Activated T-cell treated with anti-CD3 and anti-CD28 coated beads, Interleukin-2, amount 50 U/mL, for 72 hours (primary cell): ENCODE data around the gene SPON1. TPM values are rescaled to one million over a fixed set of nuclear protein-coding genes. Genes with fewer than 3 reads are reported as not detected.

Experiments used
- ATAC-seq, 2 donors: fragments of 150-1000 bp; cut with Tn5 transposase; replicated peaks in 1 of 2; 2 replicates each; pipeline ENCODE4 v1.10.0; 2021; ENCODE audit warnings: moderate library complexity in 2 of 2, mild to moderate bottlenecking in 1 of 2
- DNase-seq, 2 donors: peaks; one replicate each; pipeline ENCODE4 v3.0.0; 2021 to 2022; ENCODE audit warnings: mixed read lengths in 1 of 2
- H3K27ac Mint-ChIP-seq: one replicate; pipeline ENCODE4 v1.8.0; 2022; ENCODE audit warnings: mild to moderate bottlenecking, moderate library complexity, mixed read lengths
- H3K27me3 Mint-ChIP-seq: one replicate; pipeline ENCODE4 v1.8.0; 2022; ENCODE audit warnings: low read depth, mixed read lengths
- H3K36me3 Mint-ChIP-seq, 2 donors: one replicate each; pipeline ENCODE4 v1.8.0; 2022; ENCODE audit warnings: mixed read lengths in 2 of 2, mild to moderate bottlenecking in 1 of 2; ENCODE audit not compliant: insufficient read depth in 2 of 2
- H3K4me1 Mint-ChIP-seq: one replicate; pipeline ENCODE4 v1.8.0; 2022; ENCODE audit warnings: low read depth, mixed read lengths
- H3K4me3 Mint-ChIP-seq, 2 donors: one replicate each; pipeline ENCODE4 v1.8.0; 2022; ENCODE audit warnings: mild to moderate bottlenecking in 2 of 2, mixed read lengths in 2 of 2, moderate library complexity in 2 of 2
- H3K9me3 Mint-ChIP-seq, 2 donors: one replicate each; pipeline ENCODE4 v1.8.0; 2022; ENCODE audit warnings: mixed read lengths in 2 of 2
- total RNA-seq, 2 donors: library from RNA; stranded (reverse); gene quantifications; one replicate each; pipeline ENCODE4 v1.2.3, GENCODE V29; 2022

Gene SPON1
- total RNA-seq, 2 donors from 2014 or later = 0.12 to 0.16 TPM

- Mint-ChIP-seq H3K4me3 (no peak overlapping the region), H3K9me3 (no peaks in the 10 kb centered on the region), H3K4me1 (no peaks in the 10 kb centered on the region), H3K36me3 (no peaks in the 10 kb centered on the region), H3K27me3 (no peaks in the 10 kb centered on the region), H3K27ac (no peak overlapping the region)
- DNase-seq = no peak
- no peak for ATAC-seq
Measured at GRCh38 chr11:14230407-14230806, 267.9 kb downstream of the SPON1 start.

- Mint-ChIP-seq H3K4me1 (no peaks in the 10 kb centered on the region), H3K27me3 (no peaks in the 10 kb centered on the region), H3K9me3 (no peaks in the 10 kb centered on the region), H3K36me3 (no peaks in the 10 kb centered on the region), H3K27ac (no peak overlapping the region), H3K4me3 (no peak overlapping the region)
- DNase-seq (no peak), ATAC-seq (no peak)
Measured at GRCh38 chr11:14232652-14233051, 270.1 kb downstream of the SPON1 start.

GRCh38 chr11:14234446-14234845 is 271.9 kb downstream of the SPON1 start:
- Mint-ChIP-seq H3K27ac (no peak overlapping the region), H3K4me1 (no peaks in the 10 kb centered on the region), H3K9me3 (no peaks in the 10 kb centered on the region), H3K27me3 (no peaks in the 10 kb centered on the region), H3K4me3 (no peak overlapping the region), H3K36me3 (no peaks in the 10 kb centered on the region)
- ATAC-seq = no peak
- DNase-seq = no peak

DNA sequence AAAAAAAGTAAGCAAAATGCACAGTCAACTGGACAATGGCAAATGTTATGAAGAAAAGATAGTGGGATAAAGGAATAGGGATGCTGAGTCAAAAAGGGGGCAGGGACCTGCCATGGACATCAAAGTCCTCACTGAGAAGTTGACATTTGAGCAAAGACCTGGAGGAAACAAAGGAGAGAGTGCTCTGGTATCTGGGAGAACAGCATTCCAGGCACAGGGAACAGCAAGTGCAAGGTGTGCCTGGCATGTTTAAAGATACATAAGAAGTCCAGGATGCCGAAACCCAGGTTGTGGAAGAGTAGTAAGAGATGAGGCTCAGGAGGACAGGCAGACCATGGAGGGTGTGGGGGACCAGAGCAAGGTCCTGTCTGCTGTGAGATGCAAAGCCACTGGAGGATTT is 273.2 kb downstream of the SPON1 start:
- no peaks in the 10 kb centered on the region for H3K9me3 Mint-ChIP-seq
- ATAC-seq = no peak
- no peak overlapping the region for H3K4me3 Mint-ChIP-seq
- H3K4me1 Mint-ChIP-seq = no peaks in the 10 kb centered on the region
- DNase-seq = no peak
- H3K36me3 Mint-ChIP-seq = no peaks in the 10 kb centered on the region
- H3K27ac Mint-ChIP-seq = no peak overlapping the region
- H3K27me3 Mint-ChIP-seq = no peaks in the 10 kb centered on the region

DNA sequence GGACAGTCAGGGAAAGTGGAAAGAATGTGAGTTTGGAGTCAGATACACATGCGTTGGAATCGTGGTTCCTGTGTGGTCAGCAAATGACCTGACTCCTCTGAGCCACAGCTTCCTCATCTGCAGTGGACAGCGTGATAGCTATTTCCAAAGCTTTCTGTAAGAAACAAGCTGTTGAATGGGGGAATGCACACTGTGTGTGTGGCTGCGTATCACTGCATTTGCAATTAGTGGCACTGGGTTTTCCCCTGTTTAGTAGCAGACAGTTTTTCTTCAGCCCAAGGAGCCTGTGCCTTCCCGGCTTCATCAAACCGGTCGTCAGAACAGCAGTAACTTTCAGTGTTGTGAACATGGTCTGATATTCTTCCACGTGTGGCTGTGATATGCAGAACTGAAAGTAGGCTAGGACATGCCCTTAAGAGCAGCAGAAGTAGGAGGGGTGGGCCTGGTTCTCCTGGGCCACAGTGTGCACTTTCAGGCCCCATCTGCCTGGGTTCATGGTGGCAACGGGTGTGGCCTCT is 275.0 kb downstream of the SPON1 start:
- no peaks in the 10 kb centered on the region for H3K36me3 Mint-ChIP-seq
- no peak overlapping the region for H3K27ac Mint-ChIP-seq
- ATAC-seq (no peak), DNase-seq (no peak)
- H3K9me3 Mint-ChIP-seq = no peaks in the 10 kb centered on the region
- no peak overlapping the region for H3K4me3 Mint-ChIP-seq
- no peaks in the 10 kb centered on the region for H3K4me1 Mint-ChIP-seq
- H3K27me3 Mint-ChIP-seq = no peaks in the 10 kb centered on the region

DNA sequence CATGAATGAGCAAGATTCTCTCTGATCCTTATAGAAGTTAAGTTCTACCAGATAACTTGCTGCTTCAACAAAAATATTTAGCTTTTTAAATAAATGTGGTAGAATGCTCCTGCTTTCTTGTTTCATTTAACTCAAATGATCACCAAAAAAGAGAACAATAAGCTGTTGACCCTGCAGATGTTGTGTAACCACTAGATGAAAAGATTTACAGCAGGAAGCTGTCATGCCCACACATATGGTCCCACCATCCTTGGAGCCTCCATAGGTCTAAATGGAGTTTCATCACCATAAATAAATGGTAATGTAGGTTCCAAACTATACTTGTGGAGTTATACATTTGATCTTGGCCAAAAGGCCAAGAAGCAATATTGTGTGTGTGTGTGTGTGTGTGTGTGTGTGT is 277.7 kb downstream of the SPON1 start:
- H3K9me3 Mint-ChIP-seq = no peaks in the 10 kb centered on the region
- H3K27me3 Mint-ChIP-seq = no peaks in the 10 kb centered on the region
- no peak overlapping the region for H3K4me3 Mint-ChIP-seq
- no peak overlapping the region for H3K27ac Mint-ChIP-seq
- H3K36me3 Mint-ChIP-seq = no peaks in the 10 kb centered on the region
- H3K4me1 Mint-ChIP-seq = no peaks in the 10 kb centered on the region
- no peak for ATAC-seq
- DNase-seq = no peak

DNA sequence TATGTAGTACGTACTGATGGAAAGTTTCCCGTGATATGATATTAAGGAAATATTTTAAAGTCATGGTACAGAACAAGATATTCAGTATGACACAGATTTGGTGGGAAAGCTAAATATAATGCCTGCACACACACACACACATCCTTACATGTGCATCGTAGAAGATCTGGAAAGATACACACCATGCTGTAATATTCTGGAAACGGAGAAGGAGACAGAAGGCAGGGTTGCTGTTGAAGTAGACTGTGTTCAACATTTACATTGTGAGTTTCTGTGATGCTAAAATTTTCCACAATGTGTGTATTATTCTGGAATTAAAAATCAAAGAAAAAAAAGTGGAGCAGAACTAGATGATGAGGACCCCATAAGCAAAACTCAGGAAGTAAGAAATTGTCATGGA is 278.4 kb downstream of the SPON1 start:
- H3K4me3 Mint-ChIP-seq = no peak overlapping the region
- H3K27ac Mint-ChIP-seq = no peak overlapping the region
- H3K4me1 Mint-ChIP-seq = no peaks in the 10 kb centered on the region
- no peaks in the 10 kb centered on the region for H3K27me3 Mint-ChIP-seq
- no peaks in the 10 kb centered on the region for H3K9me3 Mint-ChIP-seq
- H3K36me3 Mint-ChIP-seq = no peaks in the 10 kb centered on the region
- no peak for ATAC-seq
- no peak for DNase-seq

- no peak overlapping the region for H3K27ac Mint-ChIP-seq
- H3K4me1 Mint-ChIP-seq = no peaks in the 10 kb centered on the region
- no peak overlapping the region for H3K4me3 Mint-ChIP-seq
- no peak for ATAC-seq
- DNase-seq = no peak
- no peaks in the 10 kb centered on the region for H3K36me3 Mint-ChIP-seq
- H3K27me3 Mint-ChIP-seq = no peaks in the 10 kb centered on the region
- H3K9me3 Mint-ChIP-seq = no peaks in the 10 kb centered on the region
Measured at GRCh38 chr11:14242187-14242586, 279.7 kb downstream of the SPON1 start.

GRCh38 chr11:14242733-14243132 is 280.2 kb downstream of the SPON1 start:
- Mint-ChIP-seq H3K36me3 (no peaks in the 10 kb centered on the region), H3K27ac (no peak overlapping the region), H3K4me1 (no peaks in the 10 kb centered on the region), H3K9me3 (no peaks in the 10 kb centered on the region), H3K27me3 (peaks cover 5% of the 10 kb centered on the region), H3K4me3 (no peak overlapping the region)
- DNase-seq (no peak), ATAC-seq (no peak)

- Mint-ChIP-seq H3K36me3 (no peaks in the 10 kb centered on the region), H3K4me3 (no peak overlapping the region), H3K27me3 (peaks cover 9% of the 10 kb centered on the region), H3K4me1 (peaks cover 9% of the 10 kb centered on the region), H3K27ac (no peak overlapping the region), H3K9me3 (no peaks in the 10 kb centered on the region)
- ATAC-seq = no peak
- no peak for DNase-seq
Measured at GRCh38 chr11:14244926-14245325, 282.4 kb downstream of the SPON1 start.

- no peak for DNase-seq
- ATAC-seq = no peak
- H3K4me1 Mint-ChIP-seq = peaks cover 9% of the 10 kb centered on the region
- peaks cover 9% of the 10 kb centered on the region for H3K27me3 Mint-ChIP-seq
- no peak overlapping the region for H3K27ac Mint-ChIP-seq
- H3K4me3 Mint-ChIP-seq = no peak overlapping the region
- H3K36me3 Mint-ChIP-seq = no peaks in the 10 kb centered on the region
- H3K9me3 Mint-ChIP-seq = no peaks in the 10 kb centered on the region
Measured at GRCh38 chr11:14245444-14245843, 282.9 kb downstream of the SPON1 start.

DNA sequence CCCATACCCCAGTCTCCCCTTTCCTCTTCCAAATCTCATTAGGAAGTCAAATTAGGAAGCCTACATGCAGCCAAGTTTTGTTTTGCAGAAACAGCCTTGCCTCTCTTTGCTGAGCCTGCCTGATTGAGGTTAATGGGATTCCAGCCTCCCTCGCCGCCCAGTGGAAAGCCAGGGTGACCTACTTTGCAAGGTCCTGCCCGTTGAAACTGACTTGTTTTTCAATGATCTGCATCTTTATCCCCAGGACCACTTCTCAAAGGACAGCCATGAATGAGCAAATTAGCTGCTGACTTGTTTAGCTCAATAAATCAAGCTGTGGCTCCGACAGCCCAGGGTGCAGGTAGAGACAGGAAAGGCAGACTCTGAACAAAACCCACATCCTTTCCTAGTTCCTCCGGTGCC is 286.1 kb downstream of the SPON1 start:
- no peaks in the 10 kb centered on the region for H3K9me3 Mint-ChIP-seq
- H3K36me3 Mint-ChIP-seq = no peaks in the 10 kb centered on the region
- H3K4me1 Mint-ChIP-seq = peaks cover 9% of the 10 kb centered on the region
- H3K4me3 Mint-ChIP-seq = peak overlapping the region in 1 of 2 donors; percentile 54
- H3K27me3 Mint-ChIP-seq = peaks cover 9% of the 10 kb centered on the region
- no peak for DNase-seq
- H3K27ac Mint-ChIP-seq = no peak overlapping the region
- no peak for ATAC-seq

- DNase-seq = peak; percentile 61 to 67
- no peaks in the 10 kb centered on the region for H3K36me3 Mint-ChIP-seq
- H3K4me3 Mint-ChIP-seq = peak overlapping the region in 1 of 2 donors; percentile 54
Measured at GRCh38 chr11:14249121-14249963, 286.8 kb downstream of the SPON1 start.

GRCh38 chr11:14251754-14252153 is 289.2 kb downstream of the SPON1 start:
- Mint-ChIP-seq H3K4me1 (peaks cover 9% of the 10 kb centered on the region), H3K27me3 (peaks cover 9% of the 10 kb centered on the region), H3K9me3 (no peaks in the 10 kb centered on the region), H3K36me3 (no peaks in the 10 kb centered on the region), H3K4me3 (no peak overlapping the region), H3K27ac (no peak overlapping the region)
- ATAC-seq (no peak), DNase-seq (no peak)

More at GRCh38 chr11:14249121-14249963, 286.8 kb downstream of the SPON1 start:
- Mint-ChIP-seq H3K4me1 (peaks cover 9% of the 10 kb centered on the region), H3K9me3 (no peaks in the 10 kb centered on the region), H3K27ac (no peak overlapping the region), H3K27me3 (peaks cover 9% of the 10 kb centered on the region)
- peak; percentile 51 to 58 for ATAC-seq
